Left ventricle myocardium superior (tissue), 1 donor: ENCODE results near the gene HTRA3. TPM values are rescaled to one million over a fixed set of nuclear protein-coding genes. Genes with fewer than 3 reads are reported as not detected.
A peak's percentile ranks its signal among the peaks of the same experiment; 100 is the strongest.

Source experiments
- ATAC-seq: fragments of 200-7000 bp; cut with Tn5 transposase; one replicate; pipeline ENCODE4 v1.9.1; 2020; ENCODE audit warnings: mild to moderate bottlenecking, moderate library complexity
- DNase-seq: peaks from one replicate; pipeline ENCODE4 v3.0.0-alpha.2; 2020
- intact Hi-C: fragments of 100-400 bp; cut with micrococcal nuclease; formaldehyde crosslinking; loops from one replicate; pipeline ENCODE4 v1.11.0; 2022
- total RNA-seq: library from RNA; stranded (reverse); fragmentation: NEBNext Ultra II Directional; extraction: Animal tissue kit (Norgen Biotek cat#: 25700); gene quantifications from one replicate; pipeline ENCODE4 v1.2.1, GENCODE V29; 2021
- donor health status: DM: no; HTN: yes; CAD: no; lungs with severe emphysema.

The HTRA3 gene
- total RNA-seq, 1 donor from 2014 or later: 95.6 TPM

- DNase-seq (peak; percentile 25), ATAC-seq (peak; percentile 42)
- intact Hi-C loops: no loop called here
Observed at GRCh38 chr4:8297691-8298485, 28.3 kb downstream of the HTRA3 start.

GRCh38 chr4:8300832-8301231, 31.3 kb downstream of the HTRA3 start:
- intact Hi-C loops: no loop called here
- ATAC-seq: no peak
- no peak for DNase-seq

- no peak for ATAC-seq
- intact Hi-C loops: no loop called here
- DNase-seq: no peak
Observed at GRCh38 chr4:8301851-8302730, 32.5 kb downstream of the HTRA3 start.

GRCh38 chr4:8303081-8303480, 33.5 kb downstream of the HTRA3 start:
- no peak for DNase-seq
- no peak for ATAC-seq
- intact Hi-C loops: no loop called here

- intact Hi-C loops: no loop called here
- ATAC-seq (no peak), DNase-seq (no peak)
Observed at GRCh38 chr4:8303485-8304281, 34.1 kb downstream of the HTRA3 start.

- DNase-seq: no peak
- intact Hi-C loops: no loop called here
- ATAC-seq: no peak
Observed at GRCh38 chr4:8304827-8305695, 35.5 kb downstream of the HTRA3 start.

- peak; percentile 47 for ATAC-seq
- DNase-seq: peak; percentile 80
- intact Hi-C loops: no loop called here
Observed at GRCh38 chr4:8305851-8306471, 36.4 kb downstream of the HTRA3 start.

- peak; percentile 62 for DNase-seq
- intact Hi-C loops: no loop called here
- peak; percentile 12 for ATAC-seq
Observed at GRCh38 chr4:8306511-8307021, 37.0 kb downstream of the HTRA3 start.

- peak; percentile 1 for ATAC-seq
- intact Hi-C loops: no loop called here
- peak; percentile 37 for DNase-seq
Observed at GRCh38 chr4:8307121-8307520, 37.6 kb downstream of the HTRA3 start.

GRCh38 chr4:8307714-8308113, 38.2 kb downstream of the HTRA3 start:
- ATAC-seq: no peak
- peak; percentile 29 for DNase-seq
- intact Hi-C loops: no loop called here

GRCh38 chr4:8308144-8308543, 38.6 kb downstream of the HTRA3 start:
- intact Hi-C loops: no loop called here
- peak; percentile 29 for DNase-seq
- ATAC-seq: no peak

GRCh38 chr4:8308856-8309771, 39.6 kb downstream of the HTRA3 start:
- intact Hi-C loops: no loop called here
- DNase-seq: peak; percentile 85
- ATAC-seq: peak; percentile 74

GRCh38 chr4:8310306-8310705, 40.8 kb downstream of the HTRA3 start:
- DNase-seq: no peak
- peak; percentile 1 for ATAC-seq
- intact Hi-C loops: no loop called here

- intact Hi-C loops: no loop called here
- ATAC-seq (no peak), DNase-seq (no peak)
Observed at GRCh38 chr4:8311101-8312068, 41.8 kb downstream of the HTRA3 start.

GRCh38 chr4:8312069-8312445, 42.5 kb downstream of the HTRA3 start:
- ATAC-seq (no peak), DNase-seq (no peak)
- intact Hi-C loops: no loop called here

GRCh38 chr4:8312976-8313375, 43.4 kb downstream of the HTRA3 start:
- DNase-seq: no peak
- no peak for ATAC-seq
- intact Hi-C loops: no loop called here
